NB4 (cell line): Measurements from ENCODE around the gene NAALADL2.

ENCODE experiments used
- CTCF ChIP-seq: IDR thresholded peaks from one replicate; pipeline ENCODE4 v1.5.1; 2012; ENCODE audit warnings: low read depth, low read length
- MAX ChIP-seq: IDR thresholded peaks from 2 replicates; pipeline ENCODE4 v1.6.1; 2011; ENCODE audit warnings: low read depth, low read length
- POLR2A ChIP-seq: IDR thresholded peaks from 2 replicates; pipeline ENCODE4 v1.6.1; 2011; ENCODE audit warnings: mild to moderate bottlenecking; ENCODE audit not compliant: insufficient read length; ENCODE audit errors: extremely low read depth

- no peak for TF ChIP-seq MAX
- no peak for TF ChIP-seq CTCF
- TF ChIP-seq POLR2A = no peak
These were observed 340.8 kb downstream of the NAALADL2 start for GRCh38 chr3:175199961-175200360.
